Measurements from ENCODE around the gene PASD1.

Gene PASD1

GRCh38 chrX:151699746-151700145, 136.3 kb downstream of the PASD1 start:
- no peak for DNase-seq (ENCODE audit: low read depth, low spot score)
- ChIA-PET POLR2A (no interaction called here), CTCF (no interaction called here)
- TF ChIP-seq CTCF (IDR thresholded peaks at IDR 0.05; ENCODE audit: insufficient read depth, low read length, missing control alignments): no peak
- no peak overlapping the region for H3K4me3 ChIP-seq (ENCODE audit: low read depth, low read length)

GRCh38 chrX:151700581-151700980, 137.1 kb downstream of the PASD1 start:
- CTCF ChIA-PET: no interaction called here
- no peak for TF ChIP-seq CTCF (IDR thresholded peaks at IDR 0.05; ENCODE audit: insufficient read depth, low read length, missing control alignments)
- H3K4me3 ChIP-seq (ENCODE audit: low read depth, low read length): no peak overlapping the region
- POLR2A ChIA-PET: no interaction called here
- DNase-seq (ENCODE audit: low read depth, low spot score): no peak

GRCh38 chrX:151701071-151701470, 137.6 kb downstream of the PASD1 start:
- no peak for DNase-seq (ENCODE audit: low read depth, low spot score)
- no peak overlapping the region for H3K4me3 ChIP-seq (ENCODE audit: low read depth, low read length)
- ChIA-PET POLR2A (no interaction called here), CTCF (no interaction called here)
- TF ChIP-seq CTCF (IDR thresholded peaks at IDR 0.05; ENCODE audit: insufficient read depth, low read length, missing control alignments): no peak

- no peak for DNase-seq (ENCODE audit: low read depth, low spot score)
- CTCF ChIA-PET: no interaction called here
- POLR2A ChIA-PET: no interaction called here
- H3K4me3 ChIP-seq (ENCODE audit: low read depth, low read length): no peak overlapping the region
- no peak for TF ChIP-seq CTCF (IDR thresholded peaks at IDR 0.05; ENCODE audit: insufficient read depth, low read length, missing control alignments)
Observed at GRCh38 chrX:151701531-151701930, 138.1 kb downstream of the PASD1 start.

- ChIA-PET CTCF (no interaction called here), POLR2A (no interaction called here)
- no peak overlapping the region for H3K4me3 ChIP-seq (ENCODE audit: low read depth, low read length)
- no peak for DNase-seq (ENCODE audit: low read depth, low spot score)
- no peak for TF ChIP-seq CTCF (IDR thresholded peaks at IDR 0.05; ENCODE audit: insufficient read depth, low read length, missing control alignments)
Observed at GRCh38 chrX:151702026-151702714, 138.7 kb downstream of the PASD1 start.

GRCh38 chrX:151702741-151703340, 139.4 kb downstream of the PASD1 start:
- DNase-seq (ENCODE audit: low read depth, low spot score): no peak
- H3K4me3 ChIP-seq (ENCODE audit: low read depth, low read length): no peak overlapping the region
- TF ChIP-seq CTCF (IDR thresholded peaks at IDR 0.05; ENCODE audit: insufficient read depth, low read length, missing control alignments): no peak
- ChIA-PET POLR2A (no interaction called here), CTCF (no interaction called here)

Measured in AG04449 (cell line).